ENCODE measurements around the gene FOXN3.

DNA sequence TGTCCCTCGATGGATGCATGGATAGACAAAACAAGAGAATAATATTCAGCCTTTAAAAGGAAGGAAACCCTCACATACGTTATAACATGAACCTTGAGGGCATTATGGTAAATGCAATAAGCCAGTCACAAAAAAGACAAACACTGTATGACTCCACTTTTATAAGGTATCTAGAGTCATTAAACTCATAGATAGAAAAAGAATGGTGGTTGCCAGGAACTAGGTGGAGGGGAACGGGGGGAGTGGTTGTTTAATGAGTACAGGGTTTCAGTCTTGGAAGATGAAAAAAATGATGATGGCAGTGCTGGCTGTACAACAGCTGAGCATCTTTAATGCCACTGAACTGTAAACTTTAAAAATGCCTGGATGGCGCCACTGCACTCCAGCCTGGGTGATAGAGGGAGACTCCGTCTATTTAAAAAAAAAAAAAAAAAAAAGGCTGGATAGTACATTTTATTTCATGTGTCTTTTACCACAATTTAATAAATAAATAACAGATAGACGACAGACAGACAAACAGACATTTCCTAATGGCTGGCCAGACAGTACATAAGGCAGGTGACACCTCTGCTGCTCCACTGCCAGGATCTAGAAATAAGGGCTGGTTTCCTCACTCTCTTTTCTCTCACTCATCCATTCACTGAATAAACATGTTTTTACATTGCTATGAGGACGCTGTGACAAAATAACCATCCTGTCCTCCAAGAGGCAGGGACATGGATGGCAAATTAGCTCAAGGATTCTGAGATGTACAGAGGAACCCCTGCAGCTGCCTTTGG, 118.8 kb downstream of the FOXN3 start:
- TF ChIP-seq, protein P1, sequence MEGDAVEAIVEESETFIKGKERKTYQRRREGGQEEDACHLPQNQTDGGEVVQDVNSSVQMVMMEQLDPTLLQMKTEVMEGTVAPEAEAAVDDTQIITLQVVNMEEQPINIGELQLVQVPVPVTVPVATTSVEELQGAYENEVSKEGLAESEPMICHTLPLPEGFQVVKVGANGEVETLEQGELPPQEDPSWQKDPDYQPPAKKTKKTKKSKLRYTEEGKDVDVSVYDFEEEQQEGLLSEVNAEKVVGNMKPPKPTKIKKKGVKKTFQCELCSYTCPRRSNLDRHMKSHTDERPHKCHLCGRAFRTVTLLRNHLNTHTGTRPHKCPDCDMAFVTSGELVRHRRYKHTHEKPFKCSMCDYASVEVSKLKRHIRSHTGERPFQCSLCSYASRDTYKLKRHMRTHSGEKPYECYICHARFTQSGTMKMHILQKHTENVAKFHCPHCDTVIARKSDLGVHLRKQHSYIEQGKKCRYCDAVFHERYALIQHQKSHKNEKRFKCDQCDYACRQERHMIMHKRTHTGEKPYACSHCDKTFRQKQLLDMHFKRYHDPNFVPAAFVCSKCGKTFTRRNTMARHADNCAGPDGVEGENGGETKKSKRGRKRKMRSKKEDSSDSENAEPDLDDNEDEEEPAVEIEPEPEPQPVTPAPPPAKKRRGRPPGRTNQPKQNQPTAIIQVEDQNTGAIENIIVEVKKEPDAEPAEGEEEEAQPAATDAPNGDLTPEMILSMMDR (IDR thresholded peaks at IDR 0.05): no peak
- TF ChIP-seq ZFX (IDR thresholded peaks at IDR 0.05; ENCODE audit: borderline replicate concordance): no peak

Data from 22Rv1 (cell line).